HL-60 (cell line): ENCODE measurements around the gene CNIH2.

ENCODE experiments used
- CTCF ChIP-seq: IDR thresholded peaks from one replicate; pipeline ENCODE4 v1.5.1; 2011; ENCODE audit warnings: low read length, control low read depth, inconsistent platforms; ENCODE audit not compliant: insufficient read depth
- GABPA ChIP-seq: IDR thresholded peaks from 2 replicates; pipeline ENCODE4 v1.6.1; 2012; ENCODE audit warnings: low read depth
- POLR2AphosphoS5 ChIP-seq: IDR thresholded peaks from 2 replicates; pipeline ENCODE4 v1.6.1; 2012; ENCODE audit warnings: low read depth
- REST ChIP-seq: IDR thresholded peaks from 2 replicates; pipeline ENCODE4 v1.6.1; 2012; ENCODE audit warnings: low read depth; ENCODE audit not compliant: insufficient replicate concordance

- TF ChIP-seq CTCF = no peak
- no peak for TF ChIP-seq REST
- no peak for TF ChIP-seq POLR2AphosphoS5
- no peak for TF ChIP-seq GABPA
Measured at GRCh38 chr11:66281776-66282467, 3.9 kb downstream of the CNIH2 start.
